ENCODE measurements around the gene TRABD.

GRCh38 chr22:50248196-50249081 lies 62.7 kb downstream of the TRABD start:
- TF ChIP-seq CTCF (optimal IDR thresholded peaks at IDR 0.05 in 1 of 3, IDR thresholded peaks at IDR 0.05 in 1 of 3, conservative IDR thresholded peaks at IDR 0.05 in 1 of 3; ENCODE audit: extremely low read depth in 1 of 3, insufficient read depth in 2 of 3, low read length in 3 of 3) = no peak
- no peak for TF ChIP-seq EZH2 (IDR thresholded peaks at IDR 0.05; ENCODE audit: low read length)

All from keratinocyte (primary cell).